Measurements from ENCODE around the gene LRRC26. TPM values are rescaled to one million over a fixed set of nuclear protein-coding genes. Genes with fewer than 3 reads are reported as not detected.

The LRRC26 gene
- total RNA-seq, 1 donor from 2014 or later = not detected

- no peak for TF ChIP-seq CTCF (IDR thresholded peaks at IDR 0.05; ENCODE audit: insufficient read depth, low read length, poor library complexity, severe bottlenecking)
Measured at GRCh38 chr9:137134191-137134590, 35.7 kb downstream of the LRRC26 start.

DNA sequence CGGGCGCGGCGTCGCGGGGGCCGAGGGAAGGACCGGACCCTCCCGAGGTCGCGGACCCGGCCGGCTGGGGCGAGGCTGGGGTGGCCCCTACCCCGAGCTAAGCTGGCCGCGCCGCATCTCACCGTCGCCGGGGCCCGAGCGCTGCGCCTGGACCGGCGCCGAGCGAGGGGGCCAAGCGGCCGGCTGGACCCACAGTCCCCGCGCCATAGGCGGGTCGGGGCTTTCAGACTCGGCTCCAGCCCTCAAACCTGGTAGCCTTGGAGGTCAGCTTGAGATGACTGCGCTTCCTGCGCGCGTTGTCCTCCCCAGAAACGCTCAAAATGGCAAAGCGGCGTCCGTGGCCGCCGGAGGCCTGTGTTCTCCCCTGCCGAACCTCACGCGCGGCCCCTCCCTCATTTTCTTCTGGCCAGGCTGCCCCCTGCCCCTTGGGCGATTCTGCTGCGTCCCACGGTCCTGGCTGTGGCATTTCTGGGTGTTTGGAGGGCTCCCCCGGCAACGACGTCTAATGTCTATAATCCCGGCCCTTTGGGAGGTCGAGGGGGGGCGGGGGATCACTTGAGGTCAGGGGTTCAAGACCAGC, 39.6 kb downstream of the LRRC26 start:
- Histone ChIP-seq H3K36me3 (ENCODE audit: control insufficient read depth, insufficient read depth, low read length) (no peaks in the 10 kb centered on the region), H3K4me3 (ENCODE audit: low read depth, low read length) (peak overlapping the region; percentile 68), H3K27me3 (ENCODE audit: control insufficient read depth, insufficient read depth, low read length) (no peaks in the 10 kb centered on the region)
- no peak for DNase-seq (ENCODE audit: low read depth)
- TF ChIP-seq CTCF (IDR thresholded peaks at IDR 0.05; ENCODE audit: insufficient read depth, low read length, poor library complexity, severe bottlenecking) = no peak

More at GRCh38 chr9:137134191-137134590, 35.7 kb downstream of the LRRC26 start:
- no peak overlapping the region for H3K4me3 ChIP-seq (ENCODE audit: low read depth, low read length)
- no peak for DNase-seq (ENCODE audit: low read depth)
- no peaks in the 10 kb centered on the region for H3K36me3 ChIP-seq (ENCODE audit: control insufficient read depth, insufficient read depth, low read length)
- H3K27me3 ChIP-seq (ENCODE audit: control insufficient read depth, insufficient read depth, low read length) = peaks cover 35% of the 10 kb centered on the region

DNA sequence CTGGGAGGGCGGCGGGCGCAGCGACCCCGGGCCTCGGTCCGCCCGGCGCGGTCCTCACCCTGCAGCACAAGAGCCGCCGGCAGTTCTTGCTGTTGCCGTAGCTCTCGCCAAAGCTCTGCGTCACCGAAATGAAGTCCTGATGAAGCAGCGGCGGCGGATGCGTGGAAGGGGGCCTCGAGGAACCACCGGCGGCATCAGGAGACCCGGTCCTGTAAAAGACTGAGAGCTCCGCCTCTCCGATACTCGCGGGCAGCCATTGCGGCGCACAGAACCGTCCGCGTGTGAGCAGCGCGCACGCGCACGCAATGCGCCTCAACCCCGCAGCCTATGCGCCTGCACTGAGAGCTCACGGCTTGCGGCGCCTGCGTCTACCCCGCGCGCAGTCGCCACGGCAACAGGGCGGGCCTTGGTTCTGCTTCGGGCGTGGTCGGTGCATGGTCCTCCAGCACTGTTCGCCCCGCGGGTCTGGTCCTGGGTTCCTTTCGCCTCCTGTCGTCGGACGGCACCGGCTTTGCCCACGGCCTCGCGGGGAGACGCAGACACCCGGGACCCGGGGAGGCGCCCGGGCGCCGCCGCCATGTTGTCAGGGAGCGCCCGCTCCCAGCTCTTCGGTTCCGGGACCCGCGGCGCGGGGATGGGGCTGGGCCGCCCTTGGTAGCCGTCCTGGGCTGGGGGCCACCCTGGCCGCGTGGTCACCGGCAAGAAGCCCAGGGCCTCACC, 40.2 kb downstream of the LRRC26 start:
- no peaks in the 10 kb centered on the region for H3K27me3 ChIP-seq (ENCODE audit: control insufficient read depth, insufficient read depth, low read length)
- no peak for TF ChIP-seq CTCF (IDR thresholded peaks at IDR 0.05; ENCODE audit: insufficient read depth, low read length, poor library complexity, severe bottlenecking)
- H3K4me3 ChIP-seq (ENCODE audit: low read depth, low read length) = peak overlapping the region; percentile 68
- DNase-seq (ENCODE audit: low read depth) = peak; percentile 67
- H3K36me3 ChIP-seq (ENCODE audit: control insufficient read depth, insufficient read depth, low read length) = no peaks in the 10 kb centered on the region

DNA sequence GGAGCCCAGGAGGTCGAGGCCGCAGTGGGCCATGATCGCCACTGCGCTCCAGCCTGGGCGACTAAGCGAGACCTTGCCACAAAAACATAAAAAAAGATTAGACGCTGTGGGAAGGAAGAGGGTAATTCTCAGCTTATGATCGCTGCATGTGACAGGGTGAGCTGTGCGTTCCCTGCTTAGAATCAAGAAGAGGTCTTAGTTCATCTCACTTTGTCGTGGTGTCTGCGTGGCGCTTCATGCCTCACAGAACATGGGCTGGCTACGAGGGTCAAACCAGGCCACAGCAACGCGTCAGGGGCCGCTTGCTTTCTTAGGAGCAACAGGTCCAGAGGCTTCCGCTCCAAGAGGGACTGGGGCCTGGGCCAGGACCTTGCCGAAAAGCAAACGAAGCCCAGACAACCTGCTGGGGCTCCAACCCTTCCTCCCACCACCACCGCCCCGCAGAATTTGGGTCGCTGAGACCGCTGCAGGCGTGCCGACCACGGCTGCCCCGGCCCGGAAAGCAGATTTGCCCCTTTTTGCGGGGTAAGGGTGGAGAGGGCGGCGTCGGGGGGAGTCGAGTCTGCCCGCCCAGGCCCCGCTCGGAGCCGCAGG, 40.9 kb downstream of the LRRC26 start:
- Histone ChIP-seq H3K36me3 (ENCODE audit: control insufficient read depth, insufficient read depth, low read length) (no peaks in the 10 kb centered on the region), H3K4me3 (ENCODE audit: low read depth, low read length) (peak overlapping the region; percentile 68), H3K27me3 (ENCODE audit: control insufficient read depth, insufficient read depth, low read length) (no peaks in the 10 kb centered on the region)
- no peak for DNase-seq (ENCODE audit: low read depth)
- no peak for TF ChIP-seq CTCF (IDR thresholded peaks at IDR 0.05; ENCODE audit: insufficient read depth, low read length, poor library complexity, severe bottlenecking)

DNA sequence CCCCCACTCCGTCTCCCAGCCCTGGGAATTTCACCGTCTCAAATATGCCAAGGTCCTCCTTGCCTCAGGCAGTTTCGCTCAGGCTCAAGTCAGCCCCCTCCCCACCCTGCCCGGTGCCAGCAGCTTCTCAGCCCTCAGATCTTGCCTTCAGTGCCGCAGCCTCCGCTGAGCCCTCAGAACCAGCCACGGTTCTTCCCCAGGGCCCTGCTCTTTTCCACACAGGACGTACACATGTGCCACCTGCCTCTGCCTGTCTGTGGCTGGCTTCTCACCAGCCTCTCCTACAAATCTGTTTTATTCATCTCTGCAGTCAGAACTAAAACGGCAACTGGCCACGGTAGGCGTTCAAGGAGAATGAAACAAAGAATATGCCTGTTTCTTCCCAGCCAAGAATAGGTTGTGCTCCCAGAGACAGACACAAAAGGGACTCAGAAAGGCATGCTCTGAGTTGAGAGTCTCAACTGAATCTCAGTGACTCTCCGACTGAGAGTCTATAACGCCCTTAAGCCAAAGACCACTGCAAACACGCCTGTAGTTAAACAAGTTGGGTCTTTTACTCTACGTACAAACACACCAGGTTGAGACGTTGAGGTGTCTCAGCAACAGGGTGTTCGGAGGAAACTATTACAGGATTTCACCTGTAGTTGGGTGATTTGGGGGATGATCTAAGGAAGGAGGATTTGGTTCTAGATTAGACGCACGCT, 41.5 kb downstream of the LRRC26 start:
- H3K27me3 ChIP-seq (ENCODE audit: control insufficient read depth, insufficient read depth, low read length) = no peaks in the 10 kb centered on the region
- DNase-seq (ENCODE audit: low read depth) = no peak
- peak overlapping the region; percentile 68 for H3K4me3 ChIP-seq (ENCODE audit: low read depth, low read length)
- no peak for TF ChIP-seq CTCF (IDR thresholded peaks at IDR 0.05; ENCODE audit: insufficient read depth, low read length, poor library complexity, severe bottlenecking)
- no peaks in the 10 kb centered on the region for H3K36me3 ChIP-seq (ENCODE audit: control insufficient read depth, insufficient read depth, low read length)
